ENCODE measurements around the gene RARRES1. TPM values are rescaled to one million over a fixed set of nuclear protein-coding genes. Genes with fewer than 3 reads are reported as not detected.

Gene RARRES1
- total RNA-seq, 1 donor from 2014 or later, result 4.5 TPM

DNA sequence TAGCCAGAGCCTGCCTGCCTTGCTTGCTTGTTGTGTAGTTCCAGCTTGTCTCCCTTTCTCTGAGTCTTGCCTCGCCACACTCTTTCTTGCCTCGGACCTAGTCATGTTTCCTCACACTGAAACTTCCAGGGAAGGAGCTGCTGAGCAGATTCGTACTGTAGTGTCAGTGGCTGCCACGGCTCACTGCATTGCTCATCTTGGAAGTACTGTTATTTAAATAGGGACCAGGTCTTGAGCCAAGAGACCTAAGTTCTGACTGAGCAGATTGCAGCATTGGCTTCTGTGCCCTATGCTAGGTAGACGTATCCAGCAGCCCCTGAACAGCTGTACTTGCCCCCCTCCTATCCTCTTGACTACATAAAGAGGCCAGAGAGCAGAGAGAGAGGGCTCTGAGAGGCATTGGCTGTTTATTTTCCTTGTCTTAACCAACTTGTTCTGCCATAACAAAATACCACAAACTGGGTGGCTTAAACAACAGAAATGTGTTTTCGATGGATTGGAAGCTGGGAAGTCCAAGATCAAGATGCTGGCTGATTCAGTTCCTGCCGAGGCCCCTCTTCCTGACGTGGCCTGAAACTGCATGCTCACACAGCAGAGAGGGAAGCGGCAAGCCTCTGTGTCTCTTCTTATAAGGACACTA is 5.8 kb upstream of the RARRES1 start:
- DNase-seq (ENCODE audit: low spot score in 2 of 2) (no peak), FAIRE-seq (no peak)

DNA sequence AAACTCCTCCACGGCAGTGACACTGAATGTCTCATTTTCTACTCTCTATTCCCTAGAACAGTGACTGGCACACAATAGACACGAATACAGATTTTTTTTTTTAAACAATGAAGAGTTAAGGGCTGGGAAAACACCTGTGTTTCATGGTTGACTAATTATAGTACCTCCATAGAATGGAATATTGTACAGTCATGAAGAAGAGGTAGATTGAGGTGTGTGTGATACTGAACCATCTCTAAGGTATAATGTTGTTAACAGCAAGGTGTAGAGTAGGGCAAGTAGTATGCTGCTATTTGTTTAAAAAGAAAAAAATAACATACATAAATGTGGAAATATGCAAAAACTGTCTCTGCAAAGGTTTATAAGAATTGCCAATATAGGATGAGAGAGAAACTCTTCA is 5.2 kb upstream of the RARRES1 start:
- no peak for FAIRE-seq
- no peak for DNase-seq (ENCODE audit: low spot score in 2 of 2)

DNA sequence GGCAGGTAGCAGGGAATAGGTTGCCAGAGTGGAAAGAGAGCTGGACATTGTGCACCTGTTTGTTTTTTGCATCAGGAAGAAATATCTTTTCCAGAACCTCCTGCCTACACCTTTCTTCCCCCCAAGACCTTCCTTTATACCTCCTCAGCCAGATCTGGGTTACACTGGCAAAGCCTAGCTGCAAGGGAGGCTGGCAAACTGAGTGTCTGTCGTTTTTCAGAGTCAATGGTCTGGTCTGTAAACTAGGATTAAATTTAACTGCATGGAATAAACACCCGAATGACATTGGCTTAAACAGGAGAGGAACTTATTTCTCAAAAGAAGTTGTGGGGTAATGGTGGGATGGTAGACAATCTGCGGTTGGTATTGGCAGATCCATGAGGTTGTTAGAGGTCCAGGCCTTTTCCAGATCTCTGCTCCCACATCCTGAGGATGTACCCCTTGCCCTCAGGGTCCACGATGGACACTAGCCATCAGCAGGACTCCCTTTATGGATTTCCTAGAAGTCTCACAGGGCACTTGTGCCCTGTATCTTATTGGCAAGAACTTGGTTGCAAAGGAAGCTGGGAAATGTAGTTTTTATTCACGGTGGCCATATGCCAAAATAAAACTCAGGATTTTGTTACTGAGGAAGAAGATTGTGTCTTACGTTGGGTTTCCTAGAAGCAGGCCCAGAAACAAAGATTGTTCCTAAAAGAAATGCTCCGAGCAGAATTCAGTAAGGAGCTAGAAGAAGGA is 3.2 kb upstream of the RARRES1 start:
- DNase-seq (ENCODE audit: low spot score in 2 of 2) (no peak), FAIRE-seq (no peak)

DNA sequence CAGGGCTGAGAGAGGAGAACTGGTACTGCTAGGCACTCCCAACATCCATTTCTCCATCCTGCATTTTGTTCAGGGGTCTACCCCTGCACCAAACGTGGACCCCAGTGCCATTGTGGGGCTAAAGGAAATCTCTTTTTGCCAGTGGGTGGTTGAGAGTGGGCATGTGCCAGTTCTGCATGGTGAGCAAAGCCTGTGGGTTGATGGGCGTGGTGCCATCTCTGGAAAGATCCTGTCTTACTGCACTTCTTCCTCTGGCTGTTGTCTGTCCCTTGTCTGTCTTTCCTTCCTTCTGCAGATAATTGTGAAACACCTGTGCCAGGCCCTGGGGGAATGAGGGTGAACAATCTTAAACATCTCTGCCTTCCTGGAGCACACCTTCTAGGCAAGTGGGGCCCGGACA is 1.4 kb upstream of the RARRES1 start:
- FAIRE-seq (no peak), DNase-seq (ENCODE audit: low spot score in 2 of 2) (no peak)

DNA sequence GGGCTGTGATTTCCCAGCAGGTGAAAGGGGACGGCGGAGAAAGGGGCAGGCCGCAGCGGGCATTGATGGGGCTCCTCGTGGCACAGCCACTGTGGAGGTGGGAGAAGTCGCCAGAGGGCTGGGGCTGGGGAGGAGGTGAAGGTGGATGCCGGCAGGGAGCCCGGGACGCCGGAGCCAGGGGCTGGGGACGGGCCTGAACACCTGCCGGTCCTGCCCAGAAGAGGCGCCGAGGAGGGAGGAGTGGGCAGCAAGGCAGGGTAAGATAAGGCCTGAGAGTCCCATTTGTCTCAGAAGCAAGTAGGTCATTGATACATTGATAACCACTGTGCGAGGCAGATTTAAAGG is 571 bp upstream of the RARRES1 start:
- no peak for DNase-seq (ENCODE audit: low spot score in 2 of 2)
- FAIRE-seq, result no peak

DNA sequence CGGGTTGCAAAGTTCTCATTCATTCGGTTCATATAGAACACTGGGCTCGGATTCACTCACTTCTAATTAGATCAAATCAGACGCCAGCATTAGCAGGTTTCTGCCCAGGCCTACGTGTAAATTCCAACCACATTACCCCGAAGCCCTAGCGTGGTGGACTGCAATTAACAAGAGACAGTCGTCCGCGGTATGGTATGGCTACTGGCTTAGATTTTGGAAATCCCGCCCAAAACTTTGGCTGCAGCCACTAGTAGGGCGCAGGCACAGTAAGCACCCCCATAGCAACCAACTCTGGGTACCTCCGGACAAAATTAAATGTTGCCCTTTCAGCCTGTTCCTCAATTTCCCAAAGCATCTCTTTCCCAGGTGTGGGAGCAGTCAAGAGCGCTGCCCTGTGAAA is 771 bp downstream of the RARRES1 start:
- DNase-seq (ENCODE audit: low spot score in 2 of 2) (no peak), FAIRE-seq (no peak)

DNA sequence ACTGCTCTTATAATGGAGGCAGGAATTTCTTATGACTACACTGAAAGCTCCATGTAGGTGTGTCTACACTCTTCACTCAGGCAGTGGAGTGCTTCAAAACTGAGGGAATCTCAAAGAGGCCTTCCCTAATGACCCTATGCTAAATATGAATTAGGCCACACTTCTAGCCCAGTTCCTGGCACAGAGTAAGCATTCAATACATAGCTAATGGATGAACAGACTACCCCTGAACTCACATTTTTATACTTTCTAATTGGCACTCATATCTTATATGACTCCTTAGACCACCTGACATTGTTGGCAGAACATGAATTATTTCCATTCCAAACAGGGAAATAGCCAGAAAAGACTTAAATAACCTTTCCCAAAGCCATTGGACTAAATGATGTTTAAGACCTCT is 3.4 kb downstream of the RARRES1 start:
- DNase-seq (ENCODE audit: low spot score in 2 of 2) (no peak), FAIRE-seq (no peak)

DNA sequence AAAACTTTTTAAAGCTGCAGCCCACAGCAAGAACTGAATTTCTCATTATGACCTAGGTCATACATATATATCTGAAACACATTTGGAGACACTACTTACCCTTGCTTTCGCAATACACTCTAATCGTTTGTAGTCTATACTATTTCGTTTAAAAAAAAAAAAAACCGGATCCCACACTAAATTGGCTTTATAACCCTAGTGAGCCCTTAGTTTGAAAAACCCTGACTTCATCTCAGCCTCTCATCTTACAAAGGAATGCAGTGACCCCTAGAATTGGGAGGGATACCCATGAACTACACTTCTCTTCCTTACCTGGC is 4.2 kb downstream of the RARRES1 start:
- FAIRE-seq, result no peak
- no peak for DNase-seq (ENCODE audit: low spot score in 2 of 2)

DNA sequence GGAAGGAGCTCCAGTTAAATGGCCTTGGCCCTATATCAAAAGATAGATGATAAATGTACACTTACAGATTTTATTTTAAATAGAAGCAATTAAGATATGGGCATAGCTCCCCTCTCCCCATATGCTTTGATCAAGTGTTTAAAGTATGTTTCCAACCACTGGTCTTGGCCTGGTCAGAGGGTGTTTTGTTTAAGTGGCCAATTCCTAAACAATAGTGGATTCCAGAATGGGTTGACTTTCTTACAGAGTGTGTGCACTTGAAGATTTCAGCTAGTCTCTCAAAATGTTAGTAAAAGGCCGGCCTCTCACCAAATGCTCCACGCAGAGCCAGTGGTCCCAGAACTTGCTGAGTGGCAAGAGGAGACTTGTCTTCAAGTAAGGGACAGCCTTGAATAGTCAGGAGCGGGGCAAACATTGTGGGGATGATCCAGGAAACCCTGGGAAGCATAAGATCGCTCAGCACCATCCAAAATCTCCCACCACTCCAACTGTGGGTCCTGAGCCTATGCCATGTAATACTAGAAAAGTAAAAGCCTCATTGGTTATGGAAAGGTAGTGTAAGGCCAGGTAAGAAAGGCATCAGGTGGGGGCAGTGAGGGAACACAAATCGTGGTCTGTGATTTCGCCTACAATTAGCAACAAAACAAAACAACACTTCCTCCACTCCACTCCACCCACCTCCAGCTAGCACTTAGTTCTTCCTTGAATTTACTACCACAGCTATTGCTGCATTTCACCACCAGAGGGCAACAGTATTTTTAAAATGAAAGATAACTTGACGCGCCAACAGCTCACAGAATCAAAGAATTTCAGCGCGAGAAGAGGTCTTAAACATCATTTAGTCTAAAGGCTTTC is 4.8 kb downstream of the RARRES1 start:
- DNase-seq (ENCODE audit: low spot score in 2 of 2) (peak; percentile 72 to 78), FAIRE-seq (peak; percentile 6)

DNA sequence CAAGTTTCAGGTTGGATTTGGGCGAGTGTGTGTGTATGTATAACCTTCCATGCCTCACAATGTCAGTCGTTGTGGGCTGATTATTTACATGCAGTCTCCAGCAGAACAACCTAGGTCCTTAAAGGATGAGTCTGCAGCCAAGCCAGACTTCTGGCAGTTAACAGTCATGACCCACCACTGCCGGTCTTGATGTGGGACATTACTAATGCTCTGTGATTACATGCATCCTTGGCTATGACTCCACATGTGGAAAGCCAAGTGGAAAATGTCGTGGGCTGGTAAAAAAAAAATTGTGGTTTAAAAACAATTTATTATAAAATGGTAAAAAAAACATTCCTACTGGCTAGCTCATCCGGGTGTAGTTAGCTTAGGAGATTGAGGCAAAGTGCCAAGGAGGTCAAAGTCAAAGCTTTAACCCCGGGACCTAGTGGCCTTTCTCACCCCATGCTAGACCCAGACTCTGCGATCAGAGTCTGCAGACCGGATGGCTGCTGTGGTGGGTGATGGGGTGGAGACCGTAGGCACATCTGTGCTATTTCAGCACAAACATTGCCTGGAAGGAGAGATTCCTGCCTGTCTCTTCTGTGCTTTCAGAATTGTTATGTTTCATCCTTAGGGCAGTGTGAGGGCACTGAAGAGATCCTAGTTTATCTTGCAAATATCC is 6.8 kb downstream of the RARRES1 start:
- FAIRE-seq, result no peak
- DNase-seq (ENCODE audit: low spot score in 2 of 2), result no peak

DNA sequence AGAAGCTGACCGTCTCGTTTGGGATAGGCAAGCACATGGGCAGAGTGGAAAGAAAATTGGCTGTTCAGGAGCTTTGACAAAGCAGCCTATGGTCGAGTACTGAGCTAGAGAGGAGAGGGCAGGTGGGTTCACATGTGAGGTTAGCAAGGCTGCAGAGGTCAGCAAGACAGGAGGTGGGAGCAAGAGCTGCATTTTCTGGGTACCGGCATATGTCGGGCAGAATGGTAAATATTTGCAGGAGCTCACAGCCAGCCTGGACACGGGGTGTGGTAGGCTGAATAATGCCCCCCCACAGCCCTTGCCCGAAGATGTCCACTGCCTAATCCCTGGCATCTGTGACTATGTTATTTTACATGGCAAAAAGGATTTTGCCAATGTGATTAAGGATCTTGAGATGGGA is 8.3 kb downstream of the RARRES1 start:
- DNase-seq (ENCODE audit: low spot score in 2 of 2) (no peak), FAIRE-seq (no peak)

DNA sequence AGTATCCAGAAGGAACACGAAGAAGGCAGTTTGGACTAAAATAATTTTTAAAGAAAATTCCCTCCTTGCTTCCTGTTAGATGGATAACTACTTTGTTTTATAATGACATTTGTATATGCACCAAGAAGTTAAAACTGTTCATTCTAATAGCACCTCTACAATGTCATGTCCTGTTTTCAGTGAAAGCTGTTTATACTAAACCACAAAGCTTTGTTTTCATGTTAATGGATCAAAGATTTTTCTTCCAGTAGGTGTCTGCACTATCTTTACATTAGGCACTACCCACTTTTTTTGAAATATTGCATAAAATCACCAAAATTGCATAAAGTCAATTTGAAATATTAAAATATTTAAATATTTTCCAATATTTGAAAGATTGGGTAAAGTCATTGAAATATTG is 10.1 kb downstream of the RARRES1 start:
- FAIRE-seq (no peak), DNase-seq (ENCODE audit: low spot score in 2 of 2) (no peak)

DNA sequence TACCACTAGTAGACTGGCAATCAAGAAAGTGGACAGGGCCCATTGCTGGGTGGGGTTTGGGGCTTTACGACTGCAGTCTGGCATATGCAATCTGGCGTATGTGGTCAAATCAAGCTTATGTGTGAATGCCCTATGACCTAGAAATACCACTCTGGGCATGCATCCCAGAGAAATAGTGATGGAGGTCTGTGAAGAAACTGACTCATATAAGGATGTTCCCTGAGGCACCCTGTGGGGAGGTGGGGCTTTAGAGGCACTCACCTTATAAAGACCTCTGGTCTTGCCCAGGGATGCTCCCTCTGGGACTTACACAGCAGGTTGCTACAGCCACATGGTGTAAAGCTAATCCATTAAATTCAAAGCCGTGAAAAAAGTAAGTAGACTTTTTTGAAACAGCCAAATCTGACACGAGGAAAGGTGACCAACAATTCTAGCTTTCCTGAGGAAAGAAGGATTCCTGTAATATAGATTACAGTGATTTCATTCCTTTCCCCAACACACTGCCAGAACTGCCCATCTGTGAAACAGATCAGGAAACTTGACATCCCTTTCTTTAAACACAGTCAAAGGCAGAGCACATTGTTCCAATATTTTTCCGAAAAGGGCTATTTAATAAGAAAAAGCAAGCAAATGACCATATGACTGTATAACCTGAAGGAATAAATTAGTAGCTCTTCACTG is 13.6 kb downstream of the RARRES1 start:
- DNase-seq (ENCODE audit: low spot score in 2 of 2) (no peak), FAIRE-seq (no peak)

DNA sequence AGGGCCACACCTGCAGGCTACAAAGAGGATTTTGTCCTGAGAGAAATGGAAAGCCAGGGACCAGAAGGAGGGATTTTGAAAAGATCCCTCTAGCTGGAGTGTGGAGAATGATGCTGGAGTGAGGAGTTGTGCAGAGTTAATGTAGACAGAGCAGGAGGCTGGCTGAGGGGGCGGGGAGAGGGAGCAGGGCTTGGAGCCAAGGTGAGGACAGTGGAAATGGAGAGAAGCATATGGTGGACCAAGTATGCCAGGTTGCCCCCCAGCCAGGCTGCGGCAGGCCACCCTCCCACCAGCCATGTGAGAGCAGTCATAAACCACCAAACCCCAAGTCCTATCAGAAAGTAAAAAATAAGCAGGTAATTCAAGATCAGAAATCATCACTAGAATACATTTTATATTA is 14.7 kb downstream of the RARRES1 start:
- FAIRE-seq (no peak), DNase-seq (ENCODE audit: low spot score in 2 of 2) (no peak)

DNA sequence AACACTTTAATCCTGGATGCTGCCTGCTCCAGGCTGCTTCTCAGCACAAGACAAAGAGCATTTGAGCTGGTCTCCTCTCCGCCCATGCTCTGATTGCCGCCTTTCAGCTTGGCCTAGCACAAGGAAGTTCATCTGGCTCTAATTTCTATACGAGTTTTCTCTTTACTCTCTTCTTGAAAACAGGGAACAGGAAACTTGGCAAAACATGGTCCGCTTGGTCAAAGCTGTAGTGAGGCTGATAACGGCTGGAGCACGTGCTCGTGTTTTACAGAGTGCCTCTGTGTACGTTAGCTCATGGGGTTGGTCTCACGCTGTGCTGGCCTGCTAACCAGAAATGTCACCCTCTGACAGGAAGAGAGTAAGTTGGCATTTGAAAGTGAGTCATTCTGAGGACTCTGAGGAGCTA is 19.2 kb downstream of the RARRES1 start:
- FAIRE-seq (no peak), DNase-seq (ENCODE audit: low spot score in 2 of 2) (no peak)

DNA sequence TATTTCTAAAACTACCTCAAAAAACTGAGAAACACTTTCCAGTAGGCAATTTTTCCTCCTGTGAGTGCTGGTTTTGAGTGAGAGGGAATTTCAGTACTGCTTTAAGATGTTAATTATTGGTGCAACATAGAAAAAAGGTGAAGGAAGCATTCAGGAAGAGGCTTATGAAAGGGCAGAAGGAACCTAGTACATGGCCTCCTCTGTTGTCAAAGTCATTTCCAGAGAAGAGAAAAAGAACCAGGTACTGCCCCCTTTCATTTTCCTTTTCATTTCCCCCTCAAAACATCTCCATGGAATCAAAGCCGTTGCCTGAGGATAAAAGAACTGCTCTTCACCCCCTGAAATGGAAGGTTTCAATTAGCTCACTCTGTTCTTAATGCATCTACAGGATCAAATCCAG is 19.8 kb downstream of the RARRES1 start:
- DNase-seq (ENCODE audit: low spot score in 2 of 2) (no peak), FAIRE-seq (no peak)

DNA sequence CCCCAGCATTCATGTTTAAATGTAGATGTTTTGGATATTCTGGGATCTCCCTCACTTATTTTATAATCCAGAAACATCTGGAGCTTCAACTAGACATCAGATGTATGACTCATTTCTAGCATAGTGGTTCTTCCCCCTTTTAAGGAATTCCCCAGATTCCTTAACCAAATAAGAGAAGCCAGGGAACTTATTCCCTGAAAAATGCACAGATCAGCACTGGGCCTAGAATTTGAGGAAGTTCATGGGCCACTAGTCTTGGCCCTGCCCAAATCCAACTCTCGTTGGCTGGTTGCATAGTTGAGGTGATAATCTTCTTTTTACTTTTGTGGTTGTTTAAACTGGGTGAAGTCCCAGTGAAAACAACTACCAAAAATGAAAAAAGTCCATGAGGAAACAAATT is 20.4 kb downstream of the RARRES1 start:
- FAIRE-seq (no peak), DNase-seq (ENCODE audit: low spot score in 2 of 2) (no peak)

DNA sequence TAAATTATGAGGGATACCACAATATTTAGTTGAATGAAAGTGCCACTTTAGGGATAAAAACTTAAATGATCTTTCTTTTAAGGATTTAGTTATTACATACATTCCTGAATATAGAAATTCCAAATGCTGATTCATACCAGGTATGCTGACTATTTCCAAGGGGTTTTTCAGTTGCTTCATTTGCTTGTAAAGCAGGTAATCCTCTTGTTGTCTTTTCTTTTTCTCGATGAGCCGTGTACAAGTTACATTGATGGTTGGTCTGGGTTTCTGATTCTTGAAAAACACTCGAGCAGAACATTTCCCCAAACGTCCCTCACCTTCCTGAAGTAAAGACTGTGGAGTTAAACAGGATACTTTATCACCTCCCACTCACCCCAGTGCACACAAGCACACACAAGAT is 21.7 kb downstream of the RARRES1 start:
- FAIRE-seq (no peak), DNase-seq (ENCODE audit: low spot score in 2 of 2) (no peak)

DNA sequence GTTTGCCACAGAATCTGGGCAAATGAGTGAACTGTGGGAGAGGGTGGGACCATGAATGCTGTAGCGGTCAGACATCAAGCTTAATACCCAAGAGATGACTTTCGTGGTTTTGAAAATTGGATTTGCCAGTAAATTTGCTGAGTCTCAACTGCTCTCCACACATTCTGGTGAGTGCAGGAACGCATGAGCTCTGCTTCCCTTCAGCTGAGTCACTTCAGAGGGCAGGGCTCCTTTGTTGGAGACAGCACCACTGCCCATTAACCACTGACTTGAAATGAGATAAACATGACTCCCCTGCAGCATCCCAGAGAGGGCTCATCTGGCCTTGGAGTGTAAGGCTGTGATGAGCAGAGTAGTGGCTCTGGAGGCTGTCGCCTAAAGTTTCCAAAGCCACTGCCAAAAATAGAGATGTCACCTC is 22.6 kb downstream of the RARRES1 start:
- FAIRE-seq (no peak), DNase-seq (ENCODE audit: low spot score in 2 of 2) (no peak)

DNA sequence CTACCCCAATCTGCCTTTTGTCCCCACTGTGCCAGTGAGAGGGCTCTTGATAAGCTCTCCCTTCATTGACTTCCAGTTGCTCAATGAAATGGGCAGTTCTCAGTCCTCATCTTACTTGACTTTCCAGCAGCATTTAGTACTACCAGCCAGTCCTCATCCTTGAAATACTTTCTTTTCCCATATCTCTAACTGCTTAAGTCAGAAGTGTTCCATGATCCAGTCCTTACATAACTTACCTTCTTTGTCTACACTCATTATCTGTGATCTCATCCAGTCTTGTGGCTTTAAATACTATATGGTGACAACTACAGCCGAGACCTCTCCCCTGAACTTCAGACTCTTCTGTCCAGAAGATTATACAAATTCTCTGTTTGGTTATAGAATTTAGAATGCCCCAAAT is 28.7 kb downstream of the RARRES1 start:
- FAIRE-seq, result no peak
- no peak for DNase-seq (ENCODE audit: low spot score in 2 of 2)

All from frontal cortex (tissue), 4 donors.